Vagina (tissue), 2 donors: Measurements from ENCODE around the gene FRMD4A. TPM values are rescaled to one million over a fixed set of nuclear protein-coding genes. Genes with fewer than 3 reads are reported as not detected.

Experiments
- DNase-seq, 2 donors: peaks; one replicate each; pipeline ENCODE4 v3.0.0-alpha.2; 2017; ENCODE audit errors: extremely low spot score in 2 of 2
- H3K27ac ChIP-seq: fragments of 200-600 bp; sonication (generic); one replicate; pipeline ENCODE4 v1.5.1; 2019
- H3K27me3 ChIP-seq: fragments of 200-600 bp; sonication (generic); one replicate; pipeline ENCODE4 v1.5.1; 2019
- H3K36me3 ChIP-seq, 2 donors: fragments of 200-600 bp; sonication (generic); one replicate each; pipeline ENCODE4 v1.5.1; 2017 to 2019
- H3K4me1 ChIP-seq: fragments of 200-600 bp; sonication (generic); one replicate; pipeline ENCODE4 v1.5.1; 2019
- H3K4me3 ChIP-seq, 2 donors: fragments of 200-600 bp; sonication (generic); 1 replicate in 1 of 2; 2 replicates in 1 of 2; pipeline ENCODE4 v1.5.1; 2016 to 2019
- H3K9me3 ChIP-seq: fragments of 200-600 bp; sonication (generic); one replicate; pipeline ENCODE4 v1.5.1; 2019
- CTCF ChIP-seq, 3 experiments: fragments of 450-650 bp in 2 of 3; fragments of 200-600 bp in 1 of 3; sonication (generic) in 1 of 3; IDR thresholded peaks; one replicate each; pipeline ENCODE4 v1.5.1; 2017 to 2019; ENCODE audit warnings: antibody characterized with exemption in 3 of 3, mild to moderate bottlenecking in 2 of 3, moderate library complexity in 2 of 3
- POLR2A ChIP-seq, 2 donors: fragments of 450-650 bp; IDR thresholded peaks; one replicate each; pipeline ENCODE4 v1.6.1; 2017; ENCODE audit warnings: antibody characterized with exemption in 2 of 2, mild to moderate bottlenecking in 2 of 2, moderate library complexity in 2 of 2
- POLR2AphosphoS5 ChIP-seq, 2 donors: sonication (generic); formaldehyde crosslinking; IDR thresholded peaks; one replicate each; pipeline ENCODE4 v1.9.0; 2017; ENCODE audit warnings: antibody characterized with exemption in 2 of 2, mild to moderate bottlenecking in 2 of 2, low read depth in 1 of 2; ENCODE audit not compliant: insufficient read depth in 1 of 2
- intact Hi-C: fragments of 100-400 bp; cut with DNase I; formaldehyde crosslinking; loops from one replicate; pipeline ENCODE4 v1.15.1; 2023
- total RNA-seq: library from RNA; depleted of rRNA; stranded (reverse); fragments of >200 nt; gene quantifications from one replicate; pipeline ENCODE4 v1.2.3, GENCODE V29; 2016

FRMD4A gene
- total RNA-seq, 1 donor from 2014 or later: 24.8 TPM

GRCh38 chr10:13862546-13863233 lies 468.0 kb downstream of the FRMD4A start:
- no peaks in the 10 kb centered on the region for H3K9me3 ChIP-seq
- H3K27ac ChIP-seq: no peak overlapping the region
- no peak overlapping the region for H3K4me3 ChIP-seq
- H3K4me1 ChIP-seq: peaks cover 12% of the 10 kb centered on the region
- intact Hi-C loops: no loop called here
- no peaks in the 10 kb centered on the region for H3K36me3 ChIP-seq
- TF ChIP-seq POLR2A (IDR thresholded peaks at IDR 0.05) (no peak), CTCF (IDR thresholded peaks at IDR 0.05) (no peak), POLR2AphosphoS5 (IDR thresholded peaks at IDR 0.05; ENCODE audit: insufficient read depth in 1 of 2, low read depth in 1 of 2) (peak in 1 of 2 donors; percentile 32)
- H3K27me3 ChIP-seq: no peaks in the 10 kb centered on the region
- no peak for DNase-seq

DNA sequence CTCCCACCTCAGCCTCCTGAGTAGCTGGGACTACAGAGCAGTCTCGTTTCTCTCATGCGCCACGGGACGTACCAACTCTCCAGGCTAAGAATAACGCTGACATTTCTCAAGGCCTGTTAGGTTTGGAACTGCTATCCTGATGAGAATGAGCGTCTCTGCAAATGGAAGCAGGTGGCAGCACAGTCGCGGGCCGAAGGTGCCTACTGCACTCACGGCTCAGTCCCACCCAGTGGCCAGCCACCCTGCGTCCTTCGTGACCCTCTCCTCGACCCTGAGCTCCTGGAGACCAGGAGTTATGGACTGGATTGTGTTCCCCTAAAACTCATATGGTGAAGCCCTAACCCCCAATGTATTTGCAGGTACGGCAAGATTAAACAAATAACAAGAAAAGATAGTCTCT lies 469.8 kb downstream of the FRMD4A start:
- no peaks in the 10 kb centered on the region for H3K27me3 ChIP-seq
- H3K36me3 ChIP-seq: no peaks in the 10 kb centered on the region
- no peaks in the 10 kb centered on the region for H3K9me3 ChIP-seq
- peaks cover 12% of the 10 kb centered on the region for H3K4me1 ChIP-seq
- H3K4me3 ChIP-seq: no peak overlapping the region
- intact Hi-C loops: no loop called here
- no peak for DNase-seq
- no peak overlapping the region for H3K27ac ChIP-seq
- TF ChIP-seq POLR2A (IDR thresholded peaks at IDR 0.05) (no peak), CTCF (IDR thresholded peaks at IDR 0.05) (no peak), POLR2AphosphoS5 (IDR thresholded peaks at IDR 0.05; ENCODE audit: insufficient read depth in 1 of 2, low read depth in 1 of 2) (no peak)

GRCh38 chr10:13859979-13860654 lies 470.6 kb downstream of the FRMD4A start:
- Histone ChIP-seq H3K36me3 (no peaks in the 10 kb centered on the region), H3K4me1 (peaks cover 12% of the 10 kb centered on the region), H3K9me3 (no peaks in the 10 kb centered on the region), H3K27ac (no peak overlapping the region), H3K4me3 (no peak overlapping the region), H3K27me3 (no peaks in the 10 kb centered on the region)
- intact Hi-C loops: no loop called here
- no peak for TF ChIP-seq POLR2A (IDR thresholded peaks at IDR 0.05)
- no peak for TF ChIP-seq CTCF (IDR thresholded peaks at IDR 0.05)
- TF ChIP-seq POLR2AphosphoS5 (IDR thresholded peaks at IDR 0.05; ENCODE audit: insufficient read depth in 1 of 2, low read depth in 1 of 2): no peak
- no peak for DNase-seq

DNA sequence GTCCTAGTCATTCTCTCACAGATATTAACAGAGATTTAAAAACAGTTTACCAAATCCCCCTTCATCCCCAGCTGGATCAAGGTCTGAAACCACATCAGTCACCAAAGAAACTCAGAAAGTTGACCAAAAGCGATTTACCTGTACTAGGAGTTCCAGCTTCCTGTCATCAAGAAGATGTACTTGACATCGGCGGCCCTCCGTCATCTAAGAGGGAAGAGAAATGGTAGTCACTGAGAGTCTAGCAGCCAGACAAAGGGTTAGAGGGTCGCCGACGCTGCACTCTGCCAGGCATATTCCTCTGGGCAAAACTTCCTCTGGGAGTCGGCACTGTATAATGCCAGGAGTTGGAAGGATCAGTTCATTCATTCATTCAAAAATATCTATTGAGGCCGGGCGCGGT lies 472.0 kb downstream of the FRMD4A start:
- TF ChIP-seq POLR2AphosphoS5 (IDR thresholded peaks at IDR 0.05; ENCODE audit: insufficient read depth in 1 of 2, low read depth in 1 of 2): no peak
- no peak for TF ChIP-seq CTCF (IDR thresholded peaks at IDR 0.05)
- TF ChIP-seq POLR2A (IDR thresholded peaks at IDR 0.05): no peak
- intact Hi-C loops: no loop called here
- Histone ChIP-seq H3K27ac (no peak overlapping the region), H3K27me3 (no peaks in the 10 kb centered on the region), H3K4me3 (no peak overlapping the region), H3K4me1 (peaks cover 12% of the 10 kb centered on the region), H3K36me3 (no peaks in the 10 kb centered on the region), H3K9me3 (no peaks in the 10 kb centered on the region)
- DNase-seq: no peak

DNA sequence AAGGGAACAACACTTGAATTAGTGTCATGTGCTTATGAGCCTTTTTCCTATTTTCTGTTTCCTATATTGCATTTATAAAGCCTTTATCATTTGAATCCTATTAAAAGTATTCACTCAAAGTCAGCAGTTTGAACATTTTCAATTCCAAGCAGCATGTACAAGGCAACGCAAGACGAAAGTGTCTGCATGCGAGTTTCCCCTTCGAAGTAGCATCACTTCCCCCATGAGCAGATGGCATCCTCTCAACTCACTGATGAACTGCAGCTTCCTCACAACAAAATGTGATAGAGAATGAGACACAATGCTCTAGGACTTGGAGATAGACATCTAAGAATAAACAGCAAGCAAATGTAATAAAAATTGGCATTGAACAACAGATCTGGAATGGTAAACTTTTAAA lies 473.3 kb downstream of the FRMD4A start:
- H3K9me3 ChIP-seq: no peaks in the 10 kb centered on the region
- DNase-seq: no peak

More for the DNA sequence above, 473.3 kb downstream of the FRMD4A start:
- no peaks in the 10 kb centered on the region for H3K36me3 ChIP-seq
- H3K27me3 ChIP-seq: no peaks in the 10 kb centered on the region
- TF ChIP-seq POLR2AphosphoS5 (IDR thresholded peaks at IDR 0.05; ENCODE audit: insufficient read depth in 1 of 2, low read depth in 1 of 2) (no peak), CTCF (IDR thresholded peaks at IDR 0.05) (no peak), POLR2A (IDR thresholded peaks at IDR 0.05) (no peak)
- no peak overlapping the region for H3K4me3 ChIP-seq
- intact Hi-C loops: no loop called here
- peaks cover 16% of the 10 kb centered on the region for H3K4me1 ChIP-seq
- H3K27ac ChIP-seq: no peak overlapping the region
